DND-41 (cell line): ENCODE results near the gene MARCHF9.
A peak's percentile ranks its signal among the peaks of the same experiment; 100 is the strongest.

ENCODE experiments used
- ATAC-seq: fragments of 200-7000 bp; cut with Tn5 transposase; 3 replicates; pipeline ENCODE4 v1.9.1; 2021; ENCODE audit warnings: low read depth; ENCODE audit not compliant: insufficient read depth
- DNase-seq: peaks from one replicate; pipeline ENCODE4 v3.0.0-alpha.2; 2020
- H2AFZ ChIP-seq: 2 replicates; pipeline ENCODE4 v1.6.0; 2012; ENCODE audit warnings: low read depth, low read length
- H3K27ac ChIP-seq: 2 replicates; pipeline ENCODE4 v1.5.1; 2012; ENCODE audit warnings: low read length, inconsistent platforms
- H3K27me3 ChIP-seq: fragments of 200-600 bp; sonication (generic); 2 replicates; pipeline ENCODE4 v1.6.0; 2012; ENCODE audit warnings: low read length, mild to moderate bottlenecking, inconsistent platforms; ENCODE audit not compliant: insufficient read depth, poor library complexity
- H3K36me3 ChIP-seq: 2 replicates; pipeline ENCODE4 v1.5.1; 2012; ENCODE audit warnings: low read length, inconsistent platforms; ENCODE audit not compliant: insufficient read depth
- H3K4me1 ChIP-seq: 2 replicates; pipeline ENCODE4 v1.5.1; 2012; ENCODE audit warnings: mild to moderate bottlenecking, low read length; ENCODE audit not compliant: insufficient read depth
- H3K4me2 ChIP-seq: 2 replicates; pipeline ENCODE4 v1.6.0; 2012; ENCODE audit warnings: mild to moderate bottlenecking, moderate library complexity, low read length, inconsistent platforms; ENCODE audit not compliant: insufficient read depth
- H3K4me3 ChIP-seq, 2 experiments: fragments of 200-600 bp in 1 of 2; shearing (Covaris generic) in 1 of 2; 2 replicates each; pipeline ENCODE4 v1.5.1; 2012 to 2016; ENCODE audit warnings: inconsistent platforms in 2 of 2, low read length in 2 of 2, mild to moderate bottlenecking in 2 of 2, low read depth in 1 of 2, moderate library complexity in 1 of 2
- H3K79me2 ChIP-seq: 2 replicates; pipeline ENCODE4 v1.6.0; 2012; ENCODE audit warnings: low read length, inconsistent platforms; ENCODE audit not compliant: insufficient read depth
- H3K9ac ChIP-seq: 2 replicates; pipeline ENCODE4 v1.6.0; 2012; ENCODE audit warnings: low read depth, mild to moderate bottlenecking, inconsistent platforms, low read length, moderate library complexity
- H3K9me3 ChIP-seq: 2 replicates; pipeline ENCODE4 v1.5.1; 2012; ENCODE audit warnings: low read length, moderate library complexity, mild to moderate bottlenecking, inconsistent platforms; ENCODE audit not compliant: insufficient read depth, severe bottlenecking
- H4K20me1 ChIP-seq: 2 replicates; pipeline ENCODE4 v1.6.0; 2012; ENCODE audit warnings: low read length; ENCODE audit not compliant: insufficient read depth
- CTCF ChIP-seq: IDR thresholded peaks from 2 replicates; pipeline ENCODE4 v1.5.1; 2012; ENCODE audit warnings: borderline replicate concordance, low read length, moderate library complexity, mild to moderate bottlenecking; ENCODE audit not compliant: poor library complexity, severe bottlenecking; ENCODE audit errors: extremely low read depth
- EZH2 ChIP-seq: IDR thresholded peaks from 3 replicates; pipeline ENCODE4 v1.6.1; 2012; ENCODE audit warnings: borderline replicate concordance, low read depth, mild to moderate bottlenecking, moderate library complexity, low read length, inconsistent platforms; ENCODE audit not compliant: severe bottlenecking

The MARCHF9 gene

GRCh38 chr12:57751788-57752667 is 2.9 kb upstream of the MARCHF9 start, which contains the start of gene CDK4:
TSS of gene CDK4 (minus strand) at chr12:57752310. CDS start at chr12:57751717, 593 bp downstream.
- ATAC-seq, result peak; percentile 77
- Histone ChIP-seq H3K4me3 (peak within 1 kb of the TSS; percentile 73 to 85), H3K9me3 (no peaks in the 10 kb centered on the region), H3K4me1 (peaks cover 56% of the 10 kb centered on the region), H2AFZ (peak within 1 kb of the TSS; percentile 89), H3K4me2 (peak within 1 kb of the TSS; percentile 93), H4K20me1 (peaks cover 26% of the 10 kb centered on the region), H3K27ac (peak within 1 kb of the TSS; percentile 94), H3K27me3 (no peaks in the 10 kb centered on the region), H3K79me2 (peaks cover 52% of the 10 kb centered on the region), H3K9ac (peak within 1 kb of the TSS; percentile 99), H3K36me3 (peaks cover 51% of the 10 kb centered on the region)
- no peak for TF ChIP-seq CTCF
- TF ChIP-seq EZH2, result no peak
- peak; percentile 100 for DNase-seq

- TF ChIP-seq CTCF (no peak), EZH2 (no peak)
- Histone ChIP-seq H3K27me3 (no peaks in the 10 kb centered on the region), H3K9me3 (no peaks in the 10 kb centered on the region), H3K36me3 (peaks cover 50% of the 10 kb centered on the region), H3K4me3 (peak overlapping the region in 1 of 2 experiments; percentile 85; a peak in 2 of 4 replicates), H3K9ac (peak overlapping the region; percentile 34), H3K27ac (peak overlapping the region; percentile 69), H2AFZ (peak overlapping the region; percentile 54), H3K4me2 (peak overlapping the region; percentile 93), H4K20me1 (peaks cover 26% of the 10 kb centered on the region), H3K4me1 (peaks cover 57% of the 10 kb centered on the region), H3K79me2 (peaks cover 52% of the 10 kb centered on the region)
- no peak for DNase-seq
- ATAC-seq, result no peak
Measured at GRCh38 chr12:57752668-57753000, 2.3 kb upstream of the MARCHF9 start.

GRCh38 chr12:57753756-57754337 is 1.1 kb upstream of the MARCHF9 start:
- peak overlapping the region; percentile 80; the same call in 1 of the 2 replicates for H3K4me2 ChIP-seq
- peak overlapping the region; percentile 29; the same call in 1 of the 2 replicates for H3K9ac ChIP-seq
- peak overlapping the region; percentile 71; the same call in 1 of the 2 replicates for H2AFZ ChIP-seq
- peaks cover 50% of the 10 kb centered on the region for H3K36me3 ChIP-seq
- peak overlapping the region in 1 of 2 experiments; percentile 68; a peak in 1 of 4 replicates for H3K4me3 ChIP-seq
- peaks cover 36% of the 10 kb centered on the region for H4K20me1 ChIP-seq
- H3K27me3 ChIP-seq, result no peaks in the 10 kb centered on the region
- H3K4me1 ChIP-seq, result peaks cover 57% of the 10 kb centered on the region
- TF ChIP-seq CTCF (no peak), EZH2 (no peak)
- ATAC-seq (no peak), DNase-seq (no peak)
- no peaks in the 10 kb centered on the region for H3K9me3 ChIP-seq
- peaks cover 52% of the 10 kb centered on the region for H3K79me2 ChIP-seq
- H3K27ac ChIP-seq, result no peak overlapping the region; the same call in 1 of the 2 replicates
